Activated CD8-positive, alpha-beta memory T cell treated with anti-CD3 and anti-CD28 coated beads, Interleukin-2, amount 50 U/mL, for 24 hours (primary cell): Measurements from ENCODE around the gene RSAD1.
"Not testable (repeated sequence)": the region's sequence is repeated elsewhere in the genome, so short reads cannot be mapped to it uniquely, and the experiment has no call there.

Experiments used
- DNase-seq: peaks from one replicate; pipeline ENCODE4 v3.0.0-alpha.2; 2020; ENCODE audit errors: extremely low read depth

RSAD1 gene

GRCh38 chr17:50472286-50472685, 6.4 kb upstream of the RSAD1 start:
- DNase-seq = no peak

GRCh38 chr17:50472761-50473161, 5.9 kb upstream of the RSAD1 start:
- DNase-seq = not testable (repeated sequence)

DNA sequence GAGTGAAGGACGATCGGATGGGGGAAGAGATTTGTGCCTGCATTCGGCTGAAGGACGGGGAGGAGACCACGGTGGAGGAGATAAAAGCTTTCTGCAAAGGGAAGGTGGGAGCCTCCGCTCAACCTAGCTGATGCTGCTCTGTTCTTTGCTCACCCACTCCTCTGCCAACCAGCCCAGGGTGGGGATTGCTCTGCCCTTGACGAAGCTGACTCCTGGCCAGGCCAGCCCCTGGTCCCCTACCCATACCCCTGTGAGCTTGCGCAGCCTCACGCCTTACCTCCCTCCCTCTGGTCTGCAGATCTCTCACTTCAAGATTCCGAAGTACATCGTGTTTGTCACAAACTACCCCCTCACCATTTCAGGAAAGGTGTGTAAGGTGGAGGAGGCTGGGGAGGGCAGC, 4.8 kb upstream of the RSAD1 start:
- DNase-seq = no peak

DNA sequence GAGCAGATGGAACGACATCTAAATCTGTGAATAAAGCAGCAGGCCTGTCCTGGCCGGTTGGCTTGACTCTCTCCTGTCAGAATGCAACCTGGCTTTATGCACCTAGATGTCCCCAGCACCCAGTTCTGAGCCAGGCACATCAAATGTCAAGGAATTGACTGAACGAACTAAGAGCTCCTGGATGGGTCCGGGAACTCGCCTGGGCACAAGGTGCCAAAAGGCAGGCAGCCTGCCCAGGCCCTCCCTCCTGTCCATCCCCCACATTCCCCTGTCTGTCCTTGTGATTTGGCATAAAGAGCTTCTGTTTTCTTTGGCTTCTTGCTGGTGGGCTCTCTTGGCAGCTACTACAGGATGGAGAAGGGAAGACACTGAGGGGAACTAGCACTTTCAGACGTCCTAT, 4.1 kb upstream of the RSAD1 start:
- DNase-seq = no peak

- no peak for DNase-seq
Measured at GRCh38 chr17:50475362-50475761, 3.3 kb upstream of the RSAD1 start.

- DNase-seq = not testable (repeated sequence)
Measured at GRCh38 chr17:50475775-50476544, 2.7 kb upstream of the RSAD1 start.

GRCh38 chr17:50476545-50477315, 1.9 kb upstream of the RSAD1 start:
- no peak for DNase-seq

DNA sequence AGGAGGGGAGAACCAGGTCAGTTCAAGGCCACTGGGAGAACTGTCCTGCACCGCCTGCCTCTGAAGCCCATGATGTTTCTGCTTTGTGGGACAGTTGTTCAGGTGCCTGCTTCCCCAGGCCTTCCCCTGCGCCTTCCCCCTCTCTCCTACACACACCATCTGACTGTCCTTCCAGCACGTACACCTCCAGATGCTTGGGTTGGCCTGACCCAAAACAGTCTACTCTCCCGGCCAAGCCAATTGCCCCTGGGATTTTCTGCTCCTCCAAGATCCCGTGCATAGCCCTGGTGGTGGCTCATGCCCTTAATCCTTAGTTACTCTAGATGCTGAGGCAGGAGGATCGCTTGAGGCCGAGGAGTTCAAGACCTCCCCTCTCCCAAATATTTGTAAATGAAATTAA, 684 bp upstream of the RSAD1 start:
- no peak for DNase-seq

DNA sequence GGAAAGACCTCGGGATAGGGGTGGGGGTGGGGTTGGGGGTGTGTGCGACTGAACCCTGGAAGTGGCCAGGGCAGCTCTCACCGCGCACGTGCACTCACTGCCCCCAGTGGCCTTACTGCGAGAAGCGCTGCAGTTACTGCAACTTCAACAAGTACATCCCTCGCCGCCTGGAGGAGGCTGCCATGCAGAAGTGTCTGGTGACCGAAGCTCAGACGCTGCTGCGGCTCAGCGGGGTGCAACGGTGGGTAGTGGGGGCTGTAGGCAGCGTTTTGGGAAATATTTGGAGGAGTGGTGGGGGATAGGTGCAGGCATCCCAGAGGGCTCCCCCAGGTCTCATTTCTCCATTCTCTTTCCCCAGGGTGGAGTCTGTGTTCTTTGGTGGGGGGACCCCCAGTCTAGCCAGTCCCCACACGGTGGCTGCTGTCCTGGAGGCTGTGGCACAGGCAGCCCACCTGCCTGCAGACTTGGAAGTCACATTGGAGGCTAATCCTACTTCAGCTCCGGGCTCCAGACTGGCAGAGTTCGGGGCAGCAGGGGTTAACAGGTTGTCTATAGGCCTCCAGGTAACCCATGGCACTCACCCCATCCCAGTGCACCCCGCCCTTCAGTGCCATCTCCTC, 972 bp downstream of the RSAD1 start:
- peak; percentile 32 for DNase-seq

DNA sequence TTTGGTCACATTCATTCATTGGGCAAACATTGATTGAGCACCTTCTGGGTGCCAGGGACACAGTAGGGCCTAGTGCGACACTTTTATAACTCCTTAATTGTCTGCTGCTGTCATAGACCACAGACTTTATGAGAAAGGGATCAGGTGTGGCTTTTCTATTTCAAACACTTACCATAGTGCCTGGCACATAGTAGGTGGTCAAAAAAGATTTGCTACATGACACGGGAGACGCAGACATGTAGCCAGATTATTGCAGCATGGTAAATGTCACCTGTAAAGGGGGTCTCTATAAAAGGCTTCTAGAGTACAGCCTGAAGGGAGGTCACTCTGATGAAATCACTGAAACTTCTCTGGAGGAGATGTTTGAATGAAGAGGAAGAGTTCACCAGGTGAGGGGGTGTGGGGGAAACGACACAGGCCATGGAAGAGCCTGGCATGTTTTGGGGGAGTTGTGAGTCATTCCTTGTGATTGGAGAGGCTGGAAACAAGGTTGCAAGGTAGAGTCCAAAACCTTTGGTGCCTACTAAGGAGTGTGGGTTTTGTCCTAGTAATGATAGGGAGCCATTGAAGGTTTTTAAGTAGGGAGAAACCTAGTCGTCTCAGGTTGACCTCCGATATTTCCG, 1.6 kb downstream of the RSAD1 start:
- DNase-seq = no peak

GRCh38 chr17:50480854-50481490, 2.3 kb downstream of the RSAD1 start:
- no peak for DNase-seq

DNA sequence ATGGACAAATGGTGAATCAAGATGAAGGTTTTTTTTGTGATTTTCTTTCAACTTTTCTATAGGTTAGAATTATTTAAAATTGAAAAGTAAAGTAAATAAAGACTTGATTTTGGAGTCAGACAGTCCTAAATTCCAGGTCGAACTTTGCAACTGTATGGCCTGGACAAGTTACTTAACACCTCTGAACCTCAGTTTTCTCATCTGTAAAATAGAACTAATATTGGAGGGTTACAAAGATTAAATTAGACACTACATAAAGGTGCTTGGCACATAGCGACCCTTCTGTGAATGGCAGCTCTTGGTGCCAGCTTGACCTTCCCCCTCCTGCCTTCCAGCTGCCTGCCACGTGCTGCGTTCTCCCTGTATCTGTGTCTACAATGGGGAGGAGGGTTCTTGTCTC, 3.0 kb downstream of the RSAD1 start:
- DNase-seq = no peak

- DNase-seq = no peak
Measured at GRCh38 chr17:50482110-50482509, 3.5 kb downstream of the RSAD1 start.

- peak; percentile 38 for DNase-seq
Measured at GRCh38 chr17:50482516-50482915, 3.9 kb downstream of the RSAD1 start.

DNA sequence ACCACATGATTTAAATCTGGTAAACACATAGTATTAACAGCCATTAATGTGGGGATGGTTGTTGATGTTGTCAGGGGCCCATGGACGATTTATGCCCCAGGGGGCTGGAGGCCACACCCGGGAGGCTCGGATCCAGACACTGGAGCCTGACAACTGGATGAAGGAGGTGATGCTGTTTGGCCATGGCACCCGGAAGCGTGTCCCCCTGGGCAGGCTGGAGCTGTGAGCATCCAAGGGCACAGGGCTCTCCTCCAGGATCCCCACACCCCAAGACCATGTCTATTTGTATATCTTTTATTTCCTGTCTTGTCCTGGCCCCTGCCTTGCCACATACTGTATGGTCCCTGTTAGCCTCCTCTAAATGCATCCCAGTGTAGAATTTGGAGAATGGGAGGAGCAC, 4.6 kb downstream of the RSAD1 start:
- no peak for DNase-seq

- no peak for DNase-seq
Measured at GRCh38 chr17:50484386-50485155, 5.9 kb downstream of the RSAD1 start.

DNA sequence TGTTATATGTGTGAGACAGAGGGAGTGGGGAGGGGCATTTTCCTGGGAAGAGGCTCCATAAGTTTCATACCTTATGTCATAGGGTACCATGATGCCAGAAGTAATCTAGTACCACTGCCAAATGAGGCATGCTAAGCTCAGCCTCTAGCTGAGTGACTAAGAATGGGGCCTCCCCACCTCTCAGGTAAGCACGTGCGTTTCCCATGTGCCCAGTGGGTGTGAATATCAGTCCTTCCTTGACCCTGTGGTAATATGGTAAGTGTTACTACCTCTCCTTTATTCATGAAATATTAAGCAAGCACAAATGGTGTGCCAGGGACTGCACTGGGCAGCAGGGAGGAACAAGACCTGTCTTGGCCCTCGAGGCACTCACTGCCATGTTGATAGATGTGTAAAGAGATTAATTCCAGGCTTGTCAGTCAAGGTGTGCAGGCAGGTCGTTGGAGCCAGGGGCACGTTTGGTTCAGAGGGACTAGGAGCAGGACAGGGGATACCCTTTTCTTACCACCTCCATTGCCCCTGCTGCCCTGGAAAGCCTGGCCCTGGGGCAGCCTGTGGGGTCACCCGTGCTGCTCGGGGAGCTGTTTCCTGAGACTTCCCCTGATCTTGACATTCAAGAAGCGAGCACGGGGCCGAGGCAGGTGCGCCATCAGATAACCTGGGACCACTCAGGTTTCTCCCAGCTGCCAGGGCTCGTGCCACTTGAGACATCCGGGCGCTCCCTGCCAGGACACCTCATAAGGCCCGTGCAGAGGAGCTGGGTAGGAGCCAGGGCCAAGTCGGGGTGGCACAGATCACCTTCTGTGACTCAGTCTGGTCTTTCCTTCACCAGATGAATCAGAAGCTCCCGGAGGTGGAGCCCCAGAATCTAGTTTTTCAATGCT, 8.8 kb downstream of the RSAD1 start:
- no peak for DNase-seq

DNA sequence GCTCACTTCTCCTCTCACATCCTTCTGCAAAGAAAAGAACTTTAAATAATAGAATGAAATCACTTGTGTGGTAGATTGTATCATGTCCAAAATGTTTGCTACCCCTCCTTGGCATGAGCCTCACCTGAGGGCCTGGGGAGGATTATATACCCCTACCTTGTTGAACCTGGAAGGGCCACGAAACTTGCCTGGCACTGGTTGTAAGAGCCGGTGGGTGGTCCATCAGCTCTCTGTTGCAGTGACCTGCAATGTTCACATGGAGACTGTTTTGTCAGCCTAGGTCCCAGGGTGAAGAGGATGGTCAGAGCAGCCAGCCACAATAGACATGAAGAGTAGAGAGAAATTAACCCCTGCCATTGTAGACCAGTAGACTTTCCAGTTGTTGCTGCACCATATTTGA, 10.2 kb downstream of the RSAD1 start:
- DNase-seq = no peak

DNA sequence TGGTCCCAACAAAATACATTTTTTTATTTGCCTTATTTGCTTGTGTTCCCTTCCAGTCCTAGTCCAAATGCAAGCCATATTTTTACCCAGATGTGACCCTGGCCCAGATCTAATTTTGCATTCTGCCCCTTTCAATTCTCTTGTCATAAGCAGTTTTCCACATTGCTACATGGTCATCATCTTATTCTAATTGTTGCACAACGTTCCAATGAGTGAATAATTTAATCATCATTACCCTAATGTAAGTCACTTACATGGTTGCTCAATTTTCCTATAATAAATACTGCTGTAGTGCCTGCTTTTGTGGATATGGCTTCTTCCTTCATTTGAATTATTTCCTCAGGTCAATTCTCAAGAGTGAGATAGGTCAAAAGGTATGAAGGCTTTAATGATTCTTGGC, 12.8 kb downstream of the RSAD1 start:
- DNase-seq = no peak

DNA sequence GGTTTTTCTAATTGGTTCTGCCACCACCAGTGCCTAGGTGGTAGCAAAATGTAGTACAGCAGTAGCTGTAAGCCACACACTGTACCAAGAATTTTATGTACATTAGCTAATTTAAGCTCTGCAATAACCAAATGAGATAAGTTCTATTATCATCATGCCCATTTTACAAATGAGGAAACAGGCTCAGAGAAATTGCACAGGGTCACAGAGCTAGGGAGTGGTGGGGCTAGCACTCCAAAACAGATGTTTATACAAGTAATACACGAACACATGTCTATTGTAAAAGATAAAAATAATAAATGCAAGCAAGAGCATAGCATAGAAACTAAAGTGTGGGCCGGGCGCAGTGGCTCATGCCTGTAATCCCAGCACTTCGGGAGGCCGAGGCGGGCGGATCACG, 13.6 kb downstream of the RSAD1 start:
- DNase-seq = no peak
